K562 (cell line): ENCODE results near the gene ITGA6.

Source experiments
- ARID2 ChIP-seq: fragments of 450-650 bp; IDR thresholded peaks from 2 replicates; pipeline ENCODE4 v1.6.1; 2017; ENCODE audit warnings: antibody characterized with exemption, mild to moderate bottlenecking
- ATF4 ChIP-seq: fragments of 450-650 bp; formaldehyde crosslinking; IDR thresholded peaks from 2 replicates; pipeline ENCODE4 v1.4.0; 2022; ENCODE audit warnings: mild to moderate bottlenecking, moderate library complexity
- BRCA1 ChIP-seq, 2 experiments: fragments of 450-650 bp in 1 of 2; sonication (generic) in 1 of 2; formaldehyde crosslinking in 1 of 2; IDR thresholded peaks; 2 replicates each; pipeline versions ENCODE4 v1.5.0 to v1.6.1; 2017 to 2020; ENCODE audit warnings: mild to moderate bottlenecking in 1 of 2, missing genetic modification reagents in 1 of 2
- HBP1 ChIP-seq: fragments of 450-650 bp; formaldehyde crosslinking; IDR thresholded peaks from 2 replicates; pipeline ENCODE4 v1.4.0; 2022; ENCODE audit warnings: missing genetic modification characterization
- MTA2 ChIP-seq: fragments of 450-650 bp; IDR thresholded peaks from 2 replicates; pipeline ENCODE4 v1.6.1; 2016; ENCODE audit warnings: low read depth
- NCOR1 ChIP-seq: fragments of 450-650 bp; IDR thresholded peaks from 2 replicates; pipeline ENCODE4 v1.6.1; 2016; ENCODE audit warnings: mild to moderate bottlenecking, moderate library complexity
- PATZ1 ChIP-seq: fragments of 250-450 bp; sonication (Bioruptor Pico); IDR thresholded peaks from 2 replicates; pipeline ENCODE4 v1.5.0; 2020; ENCODE audit warnings: mild to moderate bottlenecking, borderline replicate concordance
- USF1 ChIP-seq: sonication (generic); formaldehyde crosslinking; IDR thresholded peaks from 2 replicates; pipeline ENCODE4 v1.9.0; 2022; ENCODE audit warnings: mild to moderate bottlenecking, missing genetic modification reagents
- YY1 ChIP-seq, 3 experiments: IDR thresholded peaks; 2 replicates each; pipeline ENCODE4 v1.6.1; 2011; ENCODE audit warnings: low read length in 2 of 3, mild to moderate bottlenecking in 2 of 3, moderate library complexity in 2 of 3, borderline replicate concordance in 1 of 3, control low read depth in 1 of 3, low read depth in 1 of 3; ENCODE audit not compliant: insufficient read depth in 3 of 3, insufficient replicate concordance in 2 of 3, control insufficient read depth in 1 of 3, insufficient read length in 1 of 3; ENCODE audit errors: extremely low read depth in 1 of 3
- TF ChIP-seq, protein P1 (sequence below), 3 experiments: IDR thresholded peaks in 2 of 3; conservative IDR thresholded peaks in 1 of 3; 2 replicates each; pipeline ENCODE4 v1.5.1; 2011 to 2012; ENCODE audit warnings: low read length in 3 of 3, mild to moderate bottlenecking in 3 of 3, control low read depth in 2 of 3, improper control_type of control experiment in 1 of 3, inconsistent platforms in 1 of 3, low read depth in 1 of 3, mixed read lengths in 1 of 3, moderate library complexity in 1 of 3; ENCODE audit not compliant: insufficient read depth in 2 of 3
- TF ChIP-seq, protein P2 (sequence below): sonication (generic); formaldehyde crosslinking; IDR thresholded peaks from 2 replicates; pipeline ENCODE4 v1.9.0; 2022; ENCODE audit warnings: mild to moderate bottlenecking, missing genetic modification reagents

DNA sequence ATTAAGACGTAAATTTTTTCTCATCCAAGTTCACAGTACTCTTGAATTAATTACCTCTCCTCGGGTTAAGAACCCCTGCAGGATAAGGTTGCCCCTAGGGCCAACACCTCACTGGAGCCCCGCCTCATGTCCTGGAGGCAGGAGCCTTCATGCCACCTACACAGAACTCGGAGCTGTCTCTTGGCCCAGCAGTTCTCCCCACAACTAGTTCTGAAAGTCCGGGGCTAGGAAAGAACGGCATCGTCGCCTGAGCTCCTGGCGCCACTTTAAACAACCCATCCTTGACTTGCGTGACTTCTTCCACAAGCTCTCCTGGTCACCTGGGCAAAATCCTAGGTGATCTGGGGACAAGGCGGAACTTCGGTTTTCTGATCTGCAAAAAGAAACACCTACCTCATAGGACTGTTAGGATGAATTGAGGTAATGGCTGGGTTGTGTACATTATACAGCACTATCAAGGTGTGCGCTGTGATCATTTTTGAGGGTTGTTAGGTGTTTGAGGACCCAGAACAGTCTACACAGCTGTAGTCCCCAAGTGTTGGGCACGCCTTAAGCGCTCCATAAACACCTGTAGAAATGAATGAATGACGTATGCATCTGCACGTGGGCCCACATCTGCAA lies 641 bp upstream of the ITGA6 start:
- TF ChIP-seq, protein P1, sequence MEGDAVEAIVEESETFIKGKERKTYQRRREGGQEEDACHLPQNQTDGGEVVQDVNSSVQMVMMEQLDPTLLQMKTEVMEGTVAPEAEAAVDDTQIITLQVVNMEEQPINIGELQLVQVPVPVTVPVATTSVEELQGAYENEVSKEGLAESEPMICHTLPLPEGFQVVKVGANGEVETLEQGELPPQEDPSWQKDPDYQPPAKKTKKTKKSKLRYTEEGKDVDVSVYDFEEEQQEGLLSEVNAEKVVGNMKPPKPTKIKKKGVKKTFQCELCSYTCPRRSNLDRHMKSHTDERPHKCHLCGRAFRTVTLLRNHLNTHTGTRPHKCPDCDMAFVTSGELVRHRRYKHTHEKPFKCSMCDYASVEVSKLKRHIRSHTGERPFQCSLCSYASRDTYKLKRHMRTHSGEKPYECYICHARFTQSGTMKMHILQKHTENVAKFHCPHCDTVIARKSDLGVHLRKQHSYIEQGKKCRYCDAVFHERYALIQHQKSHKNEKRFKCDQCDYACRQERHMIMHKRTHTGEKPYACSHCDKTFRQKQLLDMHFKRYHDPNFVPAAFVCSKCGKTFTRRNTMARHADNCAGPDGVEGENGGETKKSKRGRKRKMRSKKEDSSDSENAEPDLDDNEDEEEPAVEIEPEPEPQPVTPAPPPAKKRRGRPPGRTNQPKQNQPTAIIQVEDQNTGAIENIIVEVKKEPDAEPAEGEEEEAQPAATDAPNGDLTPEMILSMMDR (IDR thresholded peaks at IDR 0.05 in 2 of 3, conservative IDR thresholded peaks at IDR 0.05 in 1 of 3; ENCODE audit: insufficient read depth in 2 of 3, low read depth in 1 of 3, low read length in 3 of 3): no peak
- TF ChIP-seq YY1 (IDR thresholded peaks at IDR 0.05; ENCODE audit: borderline replicate concordance in 1 of 3, control insufficient read depth in 1 of 3, extremely low read depth in 1 of 3, insufficient read depth in 3 of 3, insufficient read length in 1 of 3, insufficient replicate concordance in 2 of 3, low read depth in 1 of 3, low read length in 2 of 3) (no peak), NCOR1 (no peak), USF1 (CRISPR knock-in tag) (no peak), PATZ1 (CRISPR knock-in tag) (no peak), BRCA1 (IDR thresholded peaks at IDR 0.05) (no peak), BRCA1 (CRISPR knock-in tag; IDR thresholded peaks at IDR 0.05) (no peak), HBP1 (CRISPR knock-in tag) (no peak), ATF4 (CRISPR knock-in tag) (no peak), MTA2 (no peak), ARID2 (no peak)
- TF ChIP-seq, protein P2, sequence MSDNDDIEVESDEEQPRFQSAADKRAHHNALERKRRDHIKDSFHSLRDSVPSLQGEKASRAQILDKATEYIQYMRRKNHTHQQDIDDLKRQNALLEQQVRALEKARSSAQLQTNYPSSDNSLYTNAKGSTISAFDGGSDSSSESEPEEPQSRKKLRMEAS (CRISPR knock-in tag): no peak
